HEK293 (cell line): ENCODE results near the gene SMS.

Experiments used
- CTCF ChIA-PET: fragments of 350-600 bp; formaldehyde crosslinking; extraction: SDS; loops from one replicate; lab custom pipeline; 2021; ENCODE audit warnings: antibody characterized with exemption; lab: Yijun Ruan, JAX
- POLR2A ChIA-PET: fragments of 300-600 bp; formaldehyde crosslinking; extraction: SDS; loops from one replicate; lab custom pipeline; 2020; ENCODE audit warnings: antibody characterized with exemption, inconsistent platforms; lab: Yijun Ruan, JAX
- H3K27ac ChIP-seq: fragments of 200-500 bp; sonication (Bioruptor generic); 2 replicates; pipeline ENCODE4 v1.5.1; 2014; ENCODE audit warnings: low read depth, low read length, control low read depth, inconsistent platforms; ENCODE audit errors: extremely low read depth
- H3K36me3 ChIP-seq, 2 experiments: fragments of 200-500 bp in 1 of 2; sonication (Bioruptor generic) in 1 of 2; 1 replicate in 1 of 2; 2 replicates in 1 of 2; pipeline ENCODE4 v1.5.1; 2014 to 2017; ENCODE audit warnings: inconsistent platforms in 2 of 2, low read length in 2 of 2; ENCODE audit not compliant: control insufficient read depth in 2 of 2, insufficient read depth in 1 of 2
- H3K4me1 ChIP-seq: fragments of 200-500 bp; sonication (Bioruptor generic); 2 replicates; pipeline ENCODE4 v1.5.1; 2014; ENCODE audit warnings: mild to moderate bottlenecking, low read length, inconsistent platforms; ENCODE audit not compliant: control insufficient read depth, insufficient read depth
- H3K4me3 ChIP-seq: 2 replicates; pipeline ENCODE4 v1.5.1; 2011; ENCODE audit warnings: low read depth, mild to moderate bottlenecking, control low read depth, low read length, moderate library complexity
- H3K9me3 ChIP-seq: fragments of 200-500 bp; sonication (Bioruptor generic); 2 replicates; pipeline ENCODE4 v1.5.1; 2014; ENCODE audit warnings: low read depth, low read length, inconsistent platforms; ENCODE audit not compliant: control insufficient read depth, insufficient read depth
- BCL11B ChIP-seq: fragments of 450-650 bp; formaldehyde crosslinking; IDR thresholded peaks from 2 replicates; pipeline ENCODE4 v1.5.1; 2016; ENCODE audit warnings: low read depth, missing biosample characterization, missing genetic modification characterization
- MEIS1 ChIP-seq: sonication (generic); formaldehyde crosslinking; IDR thresholded peaks from 2 replicates; pipeline ENCODE4 v1.8.1; 2022; ENCODE audit warnings: missing genetic modification reagents, mild to moderate bottlenecking, borderline replicate concordance
- SALL2 ChIP-seq: fragments of 450-650 bp; formaldehyde crosslinking; IDR thresholded peaks from 2 replicates; pipeline ENCODE4 v1.5.0; 2017; ENCODE audit warnings: missing biosample characterization, mild to moderate bottlenecking, missing genetic modification characterization, borderline replicate concordance
- ZNF138 ChIP-seq: fragments of 450-650 bp; formaldehyde crosslinking; IDR thresholded peaks from 2 replicates; pipeline ENCODE4 v1.5.1; 2016; ENCODE audit warnings: missing biosample characterization, missing genetic modification characterization, borderline replicate concordance
- ZNF341 ChIP-seq: fragments of 450-650 bp; formaldehyde crosslinking; IDR thresholded peaks from 2 replicates; pipeline ENCODE4; 2016; ENCODE audit warnings: low read depth, missing biosample characterization, missing genetic modification characterization
- ZNF473 ChIP-seq: fragments of 450-650 bp; formaldehyde crosslinking; IDR thresholded peaks from 2 replicates; pipeline ENCODE4 v1.5.1; 2017; ENCODE audit warnings: missing biosample characterization, missing genetic modification characterization
- ZNF501 ChIP-seq: fragments of 450-650 bp; formaldehyde crosslinking; IDR thresholded peaks from 2 replicates; pipeline ENCODE4 v1.5.1; 2016; ENCODE audit warnings: missing biosample characterization, missing genetic modification characterization
- ZNF558 ChIP-seq: fragments of 450-650 bp; formaldehyde crosslinking; IDR thresholded peaks from 2 replicates; pipeline ENCODE4 v1.5.1; 2016; ENCODE audit warnings: missing biosample characterization, missing genetic modification characterization
- ZNF600 ChIP-seq: fragments of 450-650 bp; formaldehyde crosslinking; IDR thresholded peaks from 2 replicates; pipeline ENCODE4 v1.5.1; 2016; ENCODE audit warnings: missing biosample characterization, missing genetic modification characterization
- ZNF621 ChIP-seq: fragments of 450-650 bp; formaldehyde crosslinking; IDR thresholded peaks from 2 replicates; pipeline ENCODE4 v1.5.1; 2017; ENCODE audit warnings: missing biosample characterization, missing genetic modification characterization
- ZNF664 ChIP-seq: fragments of 450-650 bp; formaldehyde crosslinking; IDR thresholded peaks from 2 replicates; pipeline ENCODE4 v1.5.1; 2016; ENCODE audit warnings: missing biosample characterization, missing genetic modification characterization
- ZNF707 ChIP-seq: fragments of 450-650 bp; formaldehyde crosslinking; IDR thresholded peaks from 2 replicates; pipeline ENCODE4 v1.5.1; 2016; ENCODE audit warnings: missing biosample characterization, missing genetic modification characterization
- ZNF785 ChIP-seq: fragments of 450-650 bp; formaldehyde crosslinking; IDR thresholded peaks from 2 replicates; pipeline ENCODE4 v1.5.1; 2016; ENCODE audit warnings: missing biosample characterization, missing genetic modification characterization
- TF ChIP-seq, protein P1 (sequence below): fragments of 450-650 bp; formaldehyde crosslinking; IDR thresholded peaks from 2 replicates; pipeline ENCODE4 v1.5.1; 2016; ENCODE audit warnings: missing biosample characterization, missing genetic modification characterization
- TF ChIP-seq, protein P2 (sequence below): fragments of 450-650 bp; formaldehyde crosslinking; IDR thresholded peaks from 2 replicates; pipeline ENCODE4 v1.5.1; 2016; ENCODE audit warnings: missing biosample characterization, missing genetic modification characterization, low read depth
- TF ChIP-seq, protein P3 (sequence below): fragments of 450-650 bp; formaldehyde crosslinking; IDR thresholded peaks from 2 replicates; pipeline ENCODE4 v1.5.1; 2016; ENCODE audit warnings: missing biosample characterization, missing genetic modification characterization
- TF ChIP-seq, protein P4 (sequence below): fragments of 450-650 bp; IDR thresholded peaks from 2 replicates; pipeline ENCODE4 v1.5.1; 2018; ENCODE audit warnings: missing biosample characterization, mild to moderate bottlenecking, missing genetic modification characterization
- TF ChIP-seq, protein P5 (sequence below): fragments of 450-650 bp; formaldehyde crosslinking; conservative IDR thresholded peaks from 2 replicates; pipeline ENCODE4 v1.5.1; 2016; ENCODE audit warnings: low read depth, missing biosample characterization, missing genetic modification characterization
- TF ChIP-seq, protein P6 (sequence below): fragments of 450-650 bp; formaldehyde crosslinking; IDR thresholded peaks from 2 replicates; pipeline ENCODE4 v1.5.1; 2017; ENCODE audit warnings: missing biosample characterization, mild to moderate bottlenecking, missing genetic modification characterization, moderate library complexity
- TF ChIP-seq, protein P7 (sequence below): fragments of 450-650 bp; formaldehyde crosslinking; IDR thresholded peaks from 2 replicates; pipeline ENCODE4 v1.5.1; 2016; ENCODE audit warnings: missing biosample characterization, missing genetic modification characterization

SMS gene

DNA sequence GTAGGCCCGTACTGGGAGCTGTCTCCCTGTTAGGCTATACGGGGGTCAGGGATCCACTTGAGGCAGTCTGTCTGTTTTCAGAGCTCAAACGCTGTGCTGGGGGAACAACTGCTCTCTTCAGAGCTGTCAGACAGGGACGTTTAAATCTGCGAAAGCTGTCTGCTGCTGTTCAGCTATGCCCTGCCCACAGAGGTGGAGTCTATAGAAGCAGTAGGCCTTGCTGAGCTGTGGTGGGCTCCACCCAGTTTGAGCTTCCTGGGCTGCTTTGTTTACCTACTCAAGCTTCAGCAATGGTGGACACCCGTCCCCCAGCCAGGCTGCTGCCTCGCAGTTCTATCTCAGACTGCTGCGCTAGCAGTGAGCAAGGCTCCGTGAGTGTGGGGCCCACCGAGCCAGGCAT is 64.4 kb downstream of the SMS start:
- CTCF ChIA-PET, result interaction anchor here (0.6 to 1.5 kb wide), 2 partner anchors 20 to 1188 kb away, joined by 3 to 7 read pairs; no protein-coding TSS in a partner anchor
- H3K4me1 ChIP-seq, result no peaks in the 10 kb centered on the region
- H3K4me3 ChIP-seq, result no peak overlapping the region
- no peak for TF ChIP-seq ZNF558
- TF ChIP-seq ZNF138 (tag by site-specific recombination), result no peak
- no peak for TF ChIP-seq ZNF664
- TF ChIP-seq SALL2 (tag by site-specific recombination), result no peak
- TF ChIP-seq, protein P1, sequence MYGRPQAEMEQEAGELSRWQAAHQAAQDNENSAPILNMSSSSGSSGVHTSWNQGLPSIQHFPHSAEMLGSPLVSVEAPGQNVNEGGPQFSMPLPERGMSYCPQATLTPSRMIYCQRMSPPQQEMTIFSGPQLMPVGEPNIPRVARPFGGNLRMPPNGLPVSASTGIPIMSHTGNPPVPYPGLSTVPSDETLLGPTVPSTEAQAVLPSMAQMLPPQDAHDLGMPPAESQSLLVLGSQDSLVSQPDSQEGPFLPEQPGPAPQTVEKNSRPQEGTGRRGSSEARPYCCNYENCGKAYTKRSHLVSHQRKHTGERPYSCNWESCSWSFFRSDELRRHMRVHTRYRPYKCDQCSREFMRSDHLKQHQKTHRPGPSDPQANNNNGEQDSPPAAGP, result no peak
- TF ChIP-seq, protein P2, sequence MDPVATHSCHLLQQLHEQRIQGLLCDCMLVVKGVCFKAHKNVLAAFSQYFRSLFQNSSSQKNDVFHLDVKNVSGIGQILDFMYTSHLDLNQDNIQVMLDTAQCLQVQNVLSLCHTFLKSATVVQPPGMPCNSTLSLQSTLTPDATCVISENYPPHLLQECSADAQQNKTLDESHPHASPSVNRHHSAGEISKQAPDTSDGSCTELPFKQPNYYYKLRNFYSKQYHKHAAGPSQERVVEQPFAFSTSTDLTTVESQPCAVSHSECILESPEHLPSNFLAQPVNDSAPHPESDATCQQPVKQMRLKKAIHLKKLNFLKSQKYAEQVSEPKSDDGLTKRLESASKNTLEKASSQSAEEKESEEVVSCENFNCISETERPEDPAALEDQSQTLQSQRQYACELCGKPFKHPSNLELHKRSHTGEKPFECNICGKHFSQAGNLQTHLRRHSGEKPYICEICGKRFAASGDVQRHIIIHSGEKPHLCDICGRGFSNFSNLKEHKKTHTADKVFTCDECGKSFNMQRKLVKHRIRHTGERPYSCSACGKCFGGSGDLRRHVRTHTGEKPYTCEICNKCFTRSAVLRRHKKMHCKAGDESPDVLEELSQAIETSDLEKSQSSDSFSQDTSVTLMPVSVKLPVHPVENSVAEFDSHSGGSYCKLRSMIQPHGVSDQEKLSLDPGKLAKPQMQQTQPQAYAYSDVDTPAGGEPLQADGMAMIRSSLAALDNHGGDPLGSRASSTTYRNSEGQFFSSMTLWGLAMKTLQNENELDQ (tag by site-specific recombination), result no peak
- TF ChIP-seq ZNF501 (tag by site-specific recombination), result no peak
- TF ChIP-seq BCL11B (tag by site-specific recombination), result no peak
- no peak for TF ChIP-seq MEIS1
- TF ChIP-seq ZNF600 (tag by site-specific recombination), result no peak
- TF ChIP-seq, protein P3, sequence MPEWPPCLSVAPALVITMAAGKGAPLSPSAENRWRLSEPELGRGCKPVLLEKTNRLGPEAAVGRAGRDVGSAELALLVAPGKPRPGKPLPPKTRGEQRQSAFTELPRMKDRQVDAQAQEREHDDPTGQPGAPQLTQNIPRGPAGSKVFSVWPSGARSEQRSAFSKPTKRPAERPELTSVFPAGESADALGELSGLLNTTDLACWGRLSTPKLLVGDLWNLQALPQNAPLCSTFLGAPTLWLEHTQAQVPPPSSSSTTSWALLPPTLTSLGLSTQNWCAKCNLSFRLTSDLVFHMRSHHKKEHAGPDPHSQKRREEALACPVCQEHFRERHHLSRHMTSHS (tag by site-specific recombination), result no peak
- TF ChIP-seq ZNF473 (tag by site-specific recombination), result no peak
- TF ChIP-seq, protein P4, sequence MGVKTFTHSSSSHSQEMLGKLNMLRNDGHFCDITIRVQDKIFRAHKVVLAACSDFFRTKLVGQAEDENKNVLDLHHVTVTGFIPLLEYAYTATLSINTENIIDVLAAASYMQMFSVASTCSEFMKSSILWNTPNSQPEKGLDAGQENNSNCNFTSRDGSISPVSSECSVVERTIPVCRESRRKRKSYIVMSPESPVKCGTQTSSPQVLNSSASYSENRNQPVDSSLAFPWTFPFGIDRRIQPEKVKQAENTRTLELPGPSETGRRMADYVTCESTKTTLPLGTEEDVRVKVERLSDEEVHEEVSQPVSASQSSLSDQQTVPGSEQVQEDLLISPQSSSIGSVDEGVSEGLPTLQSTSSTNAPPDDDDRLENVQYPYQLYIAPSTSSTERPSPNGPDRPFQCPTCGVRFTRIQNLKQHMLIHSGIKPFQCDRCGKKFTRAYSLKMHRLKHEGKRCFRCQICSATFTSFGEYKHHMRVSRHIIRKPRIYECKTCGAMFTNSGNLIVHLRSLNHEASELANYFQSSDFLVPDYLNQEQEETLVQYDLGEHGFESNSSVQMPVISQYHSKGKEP (tag by site-specific recombination), result no peak
- TF ChIP-seq, protein P5, sequence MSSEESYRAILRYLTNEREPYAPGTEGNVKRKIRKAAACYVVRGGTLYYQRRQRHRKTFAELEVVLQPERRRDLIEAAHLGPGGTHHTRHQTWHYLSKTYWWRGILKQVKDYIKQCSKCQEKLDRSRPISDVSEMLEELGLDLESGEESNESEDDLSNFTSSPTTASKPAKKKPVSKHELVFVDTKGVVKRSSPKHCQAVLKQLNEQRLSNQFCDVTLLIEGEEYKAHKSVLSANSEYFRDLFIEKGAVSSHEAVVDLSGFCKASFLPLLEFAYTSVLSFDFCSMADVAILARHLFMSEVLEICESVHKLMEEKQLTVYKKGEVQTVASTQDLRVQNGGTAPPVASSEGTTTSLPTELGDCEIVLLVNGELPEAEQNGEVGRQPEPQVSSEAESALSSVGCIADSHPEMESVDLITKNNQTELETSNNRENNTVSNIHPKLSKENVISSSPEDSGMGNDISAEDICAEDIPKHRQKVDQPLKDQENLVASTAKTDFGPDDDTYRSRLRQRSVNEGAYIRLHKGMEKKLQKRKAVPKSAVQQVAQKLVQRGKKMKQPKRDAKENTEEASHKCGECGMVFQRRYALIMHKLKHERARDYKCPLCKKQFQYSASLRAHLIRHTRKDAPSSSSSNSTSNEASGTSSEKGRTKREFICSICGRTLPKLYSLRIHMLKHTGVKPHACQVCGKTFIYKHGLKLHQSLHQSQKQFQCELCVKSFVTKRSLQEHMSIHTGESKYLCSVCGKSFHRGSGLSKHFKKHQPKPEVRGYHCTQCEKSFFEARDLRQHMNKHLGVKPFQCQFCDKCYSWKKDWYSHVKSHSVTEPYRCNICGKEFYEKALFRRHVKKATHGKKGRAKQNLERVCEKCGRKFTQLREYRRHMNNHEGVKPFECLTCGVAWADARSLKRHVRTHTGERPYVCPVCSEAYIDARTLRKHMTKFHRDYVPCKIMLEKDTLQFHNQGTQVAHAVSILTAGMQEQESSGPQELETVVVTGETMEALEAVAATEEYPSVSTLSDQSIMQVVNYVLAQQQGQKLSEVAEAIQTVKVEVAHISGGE (tag by site-specific recombination), result no peak
- TF ChIP-seq, protein P6, sequence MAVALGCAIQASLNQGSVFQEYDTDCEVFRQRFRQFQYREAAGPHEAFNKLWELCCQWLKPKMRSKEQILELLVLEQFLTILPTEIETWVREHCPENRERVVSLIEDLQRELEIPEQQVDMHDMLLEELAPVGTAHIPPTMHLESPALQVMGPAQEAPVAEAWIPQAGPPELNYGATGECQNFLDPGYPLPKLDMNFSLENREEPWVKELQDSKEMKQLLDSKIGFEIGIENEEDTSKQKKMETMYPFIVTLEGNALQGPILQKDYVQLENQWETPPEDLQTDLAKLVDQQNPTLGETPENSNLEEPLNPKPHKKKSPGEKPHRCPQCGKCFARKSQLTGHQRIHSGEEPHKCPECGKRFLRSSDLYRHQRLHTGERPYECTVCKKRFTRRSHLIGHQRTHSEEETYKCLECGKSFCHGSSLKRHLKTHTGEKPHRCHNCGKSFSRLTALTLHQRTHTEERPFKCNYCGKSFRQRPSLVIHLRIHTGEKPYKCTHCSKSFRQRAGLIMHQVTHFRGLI (tag by site-specific recombination), result no peak
- TF ChIP-seq ZNF785 (tag by site-specific recombination), result no peak
- TF ChIP-seq ZNF621 (tag by site-specific recombination), result no peak
- no peak for TF ChIP-seq ZNF707 (tag by site-specific recombination)
- TF ChIP-seq ZNF341 (tag by site-specific recombination), result no peak
- TF ChIP-seq, protein P7, sequence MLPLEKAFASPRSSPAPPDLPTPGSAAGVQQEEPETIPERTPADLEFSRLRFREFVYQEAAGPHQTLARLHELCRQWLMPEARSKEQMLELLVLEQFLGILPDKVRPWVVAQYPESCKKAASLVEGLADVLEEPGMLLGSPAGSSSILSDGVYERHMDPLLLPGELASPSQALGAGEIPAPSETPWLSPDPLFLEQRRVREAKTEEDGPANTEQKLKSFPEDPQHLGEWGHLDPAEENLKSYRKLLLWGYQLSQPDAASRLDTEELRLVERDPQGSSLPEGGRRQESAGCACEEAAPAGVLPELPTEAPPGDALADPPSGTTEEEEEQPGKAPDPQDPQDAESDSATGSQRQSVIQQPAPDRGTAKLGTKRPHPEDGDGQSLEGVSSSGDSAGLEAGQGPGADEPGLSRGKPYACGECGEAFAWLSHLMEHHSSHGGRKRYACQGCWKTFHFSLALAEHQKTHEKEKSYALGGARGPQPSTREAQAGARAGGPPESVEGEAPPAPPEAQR, result no peak
- TF ChIP-seq, all 188 proteins: peak for 0
- no peaks in the 10 kb centered on the region; a peak in 2 of 3 replicates for H3K36me3 ChIP-seq
- POLR2A ChIA-PET, result no interaction called here
- no peak overlapping the region for H3K27ac ChIP-seq
- H3K9me3 ChIP-seq, result no peaks in the 10 kb centered on the region
